DOHH2 (cell line): ENCODE data around the gene GGCT.

Experiments used
- H3F3A ChIP-seq: fragments of 200-600 bp; sonication (generic), shearing (Covaris generic); 2 replicates; pipeline ENCODE4 v1.6.0; 2016; ENCODE audit warnings: antibody characterized with exemption, mild to moderate bottlenecking; ENCODE audit not compliant: control insufficient read depth, insufficient read depth
- H3K27ac ChIP-seq: fragments of 200-600 bp; sonication (generic); 2 replicates; pipeline ENCODE4 v1.5.1; 2014; ENCODE audit warnings: low read depth, mild to moderate bottlenecking, low read length, moderate library complexity
- H3K27me3 ChIP-seq: fragments of 200-600 bp; sonication (generic); 2 replicates; pipeline ENCODE4 v1.6.1; 2014; ENCODE audit warnings: mild to moderate bottlenecking, low read length, mixed read lengths; ENCODE audit not compliant: control insufficient read depth
- H3K36me3 ChIP-seq: fragments of 200-600 bp; sonication (generic); 2 replicates; pipeline ENCODE4 v1.6.1; 2014; ENCODE audit warnings: mild to moderate bottlenecking, low read length, moderate library complexity, mixed read lengths; ENCODE audit not compliant: control insufficient read depth
- H3K4me1 ChIP-seq: fragments of 200-600 bp; sonication (generic); 2 replicates; pipeline ENCODE4 v1.6.1; 2014; ENCODE audit warnings: mild to moderate bottlenecking, low read length, mixed read lengths; ENCODE audit not compliant: control insufficient read depth
- H3K4me2 ChIP-seq: fragments of 200-600 bp; sonication (generic); 2 replicates; pipeline ENCODE4 v1.6.0; 2014; ENCODE audit warnings: mild to moderate bottlenecking, low read length, moderate library complexity
- H3K4me3 ChIP-seq: fragments of 200-600 bp; sonication (generic); 2 replicates; pipeline ENCODE4 v1.5.1; 2014; ENCODE audit warnings: mild to moderate bottlenecking, low read length, mixed read lengths
- H3K79me2 ChIP-seq: fragments of 200-600 bp; sonication (generic); 2 replicates; pipeline ENCODE4 v1.6.1; 2014; ENCODE audit warnings: mild to moderate bottlenecking, low read length, mixed read lengths; ENCODE audit not compliant: control insufficient read depth
- H3K9me2 ChIP-seq: fragments of 200-600 bp; sonication (generic); replicated peaks from 2 replicates; pipeline ENCODE4 v1.6.1; 2014; ENCODE audit warnings: mild to moderate bottlenecking, low read length, mixed read lengths; ENCODE audit not compliant: control insufficient read depth
- H3K9me3 ChIP-seq: fragments of 200-600 bp; sonication (generic); 2 replicates; pipeline ENCODE4 v1.6.1; 2014; ENCODE audit warnings: antibody characterized with exemption, low read length, mixed read lengths; ENCODE audit not compliant: control insufficient read depth, insufficient read depth
- H4K20me1 ChIP-seq: fragments of 200-600 bp; sonication (generic); 2 replicates; pipeline ENCODE4 v1.6.0; 2014; ENCODE audit warnings: low read depth, mild to moderate bottlenecking, antibody characterized with exemption, low read length, moderate library complexity; ENCODE audit not compliant: control insufficient read depth, insufficient read depth
- EZH2phosphoT487 ChIP-seq: fragments of 200-600 bp; sonication (generic); IDR thresholded peaks from 2 replicates; pipeline ENCODE4 v1.6.1; 2017; ENCODE audit warnings: borderline replicate concordance, mild to moderate bottlenecking, antibody characterized with exemption, low read length, moderate library complexity, mixed read lengths
- TF ChIP-seq, protein P1 (sequence below): fragments of 200-600 bp; sonication (generic); IDR thresholded peaks from one replicate; pipeline ENCODE4 v1.5.1; 2014; ENCODE audit warnings: antibody characterized with exemption, mild to moderate bottlenecking, low read depth, low read length; ENCODE audit not compliant: poor library complexity, severe bottlenecking

Gene GGCT

DNA sequence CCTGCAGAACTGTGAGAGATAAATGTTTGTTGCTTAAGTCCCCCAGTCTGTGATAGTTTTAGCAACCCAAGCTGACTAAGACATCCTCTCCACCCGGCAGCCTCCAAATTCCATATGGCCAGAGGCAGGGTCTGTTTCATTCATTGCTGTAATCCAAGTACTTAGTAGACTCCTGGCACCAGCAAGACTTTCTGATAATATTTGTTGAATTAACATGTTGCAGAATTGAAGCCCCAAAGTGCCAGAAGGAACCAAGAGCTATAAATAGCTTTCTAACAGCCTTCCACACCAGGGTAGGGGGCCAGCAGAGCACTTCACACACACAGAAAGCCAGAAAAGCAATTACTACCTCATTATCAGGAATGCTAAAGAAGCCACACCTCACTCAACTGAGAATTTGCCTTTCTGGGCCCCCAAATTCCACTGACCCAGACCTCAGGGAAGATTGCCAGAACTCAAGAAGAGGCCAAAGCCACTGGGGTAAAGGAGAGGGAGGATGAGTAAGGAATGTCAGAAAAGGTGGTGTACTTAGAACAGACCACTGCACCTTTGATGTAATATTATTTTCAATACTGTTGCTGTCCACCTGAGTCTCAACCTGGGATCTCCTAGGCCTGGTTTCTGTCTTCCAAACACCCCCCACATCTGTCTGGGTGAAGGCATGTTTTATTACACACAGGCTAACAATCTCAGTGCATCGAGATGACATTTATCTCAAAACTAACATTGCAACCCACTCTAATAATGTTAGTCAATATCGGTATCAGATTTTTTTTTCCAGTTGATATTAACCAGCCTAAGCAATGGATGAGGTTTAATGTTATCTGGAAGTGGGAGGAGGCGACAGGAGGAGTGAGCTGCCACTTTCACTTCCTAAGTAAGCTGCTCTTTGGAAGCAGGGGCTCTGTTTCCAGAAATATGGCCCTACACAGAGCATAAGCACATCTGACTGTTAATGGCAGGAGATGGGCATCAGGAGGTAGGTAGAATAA, 31.5 kb downstream of the GGCT start:
- Histone ChIP-seq H3K79me2 (no peaks in the 10 kb centered on the region), H3K4me2 (peak overlapping the region; percentile 29), H4K20me1 (no peaks in the 10 kb centered on the region), H3K36me3 (no peaks in the 10 kb centered on the region), H3K27ac (no peak overlapping the region), H3K27me3 (0 out of 2 replicates have a peak, but pooled peaks cover 3% of the 10 kb centered on the region), H3K9me3 (no peaks in the 10 kb centered on the region), H3F3A (no peaks in the 10 kb centered on the region), H3K9me2 (no peaks in the 10 kb centered on the region), H3K4me3 (no peak overlapping the region; the same call in 1 of the 2 replicates), H3K4me1 (peaks cover 67% of the 10 kb centered on the region)
- TF ChIP-seq EZH2phosphoT487: no peak
- TF ChIP-seq, protein P1, sequence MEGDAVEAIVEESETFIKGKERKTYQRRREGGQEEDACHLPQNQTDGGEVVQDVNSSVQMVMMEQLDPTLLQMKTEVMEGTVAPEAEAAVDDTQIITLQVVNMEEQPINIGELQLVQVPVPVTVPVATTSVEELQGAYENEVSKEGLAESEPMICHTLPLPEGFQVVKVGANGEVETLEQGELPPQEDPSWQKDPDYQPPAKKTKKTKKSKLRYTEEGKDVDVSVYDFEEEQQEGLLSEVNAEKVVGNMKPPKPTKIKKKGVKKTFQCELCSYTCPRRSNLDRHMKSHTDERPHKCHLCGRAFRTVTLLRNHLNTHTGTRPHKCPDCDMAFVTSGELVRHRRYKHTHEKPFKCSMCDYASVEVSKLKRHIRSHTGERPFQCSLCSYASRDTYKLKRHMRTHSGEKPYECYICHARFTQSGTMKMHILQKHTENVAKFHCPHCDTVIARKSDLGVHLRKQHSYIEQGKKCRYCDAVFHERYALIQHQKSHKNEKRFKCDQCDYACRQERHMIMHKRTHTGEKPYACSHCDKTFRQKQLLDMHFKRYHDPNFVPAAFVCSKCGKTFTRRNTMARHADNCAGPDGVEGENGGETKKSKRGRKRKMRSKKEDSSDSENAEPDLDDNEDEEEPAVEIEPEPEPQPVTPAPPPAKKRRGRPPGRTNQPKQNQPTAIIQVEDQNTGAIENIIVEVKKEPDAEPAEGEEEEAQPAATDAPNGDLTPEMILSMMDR: no peak

DNA sequence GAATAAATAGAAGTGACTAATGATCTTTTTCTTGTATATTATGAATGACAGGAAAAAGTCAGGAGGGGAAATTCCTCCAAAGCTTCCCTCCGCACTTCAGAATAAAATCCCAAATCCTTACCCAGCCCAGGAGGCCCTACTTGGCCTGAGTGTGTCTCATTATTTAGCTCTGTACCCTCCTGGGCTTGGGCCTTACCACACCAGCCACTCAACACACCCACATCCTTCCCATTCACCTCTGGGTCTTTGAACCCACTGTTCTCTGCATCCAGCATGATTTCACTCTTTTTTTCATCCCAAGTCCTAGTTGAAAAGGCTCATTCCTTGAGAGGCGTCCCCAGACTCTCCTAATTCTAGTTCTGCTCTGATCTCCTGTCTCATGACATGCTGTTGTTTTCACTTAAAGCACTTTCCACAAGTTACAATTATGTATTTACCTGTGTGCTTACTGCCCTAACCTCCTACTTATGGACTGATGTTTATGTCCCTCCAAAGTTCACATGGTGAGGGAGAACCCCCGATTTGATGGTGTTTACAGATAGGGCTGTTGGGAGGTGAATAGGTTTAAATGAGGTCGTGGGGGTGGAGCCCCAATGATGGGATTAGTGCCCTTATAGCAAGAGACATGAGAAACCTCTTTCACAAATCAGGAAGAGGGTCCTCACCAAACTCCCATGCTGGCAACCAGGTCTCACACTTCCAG, 32.4 kb downstream of the GGCT start:
- no peak overlapping the region for H3K4me3 ChIP-seq
- no peaks in the 10 kb centered on the region for H4K20me1 ChIP-seq
- no peaks in the 10 kb centered on the region for H3K36me3 ChIP-seq
- 0 out of 2 replicates have a peak, but pooled peaks cover 3% of the 10 kb centered on the region for H3K27me3 ChIP-seq
- no peak for TF ChIP-seq EZH2phosphoT487
- TF ChIP-seq, protein P1: no peak
- peaks cover 68% of the 10 kb centered on the region for H3K4me1 ChIP-seq
- no peaks in the 10 kb centered on the region for H3K9me3 ChIP-seq
- H3F3A ChIP-seq: no peaks in the 10 kb centered on the region
- no peaks in the 10 kb centered on the region for H3K79me2 ChIP-seq
- no peak overlapping the region for H3K27ac ChIP-seq
- H3K4me2 ChIP-seq: no peak overlapping the region
- H3K9me2 ChIP-seq: no peaks in the 10 kb centered on the region

DNA sequence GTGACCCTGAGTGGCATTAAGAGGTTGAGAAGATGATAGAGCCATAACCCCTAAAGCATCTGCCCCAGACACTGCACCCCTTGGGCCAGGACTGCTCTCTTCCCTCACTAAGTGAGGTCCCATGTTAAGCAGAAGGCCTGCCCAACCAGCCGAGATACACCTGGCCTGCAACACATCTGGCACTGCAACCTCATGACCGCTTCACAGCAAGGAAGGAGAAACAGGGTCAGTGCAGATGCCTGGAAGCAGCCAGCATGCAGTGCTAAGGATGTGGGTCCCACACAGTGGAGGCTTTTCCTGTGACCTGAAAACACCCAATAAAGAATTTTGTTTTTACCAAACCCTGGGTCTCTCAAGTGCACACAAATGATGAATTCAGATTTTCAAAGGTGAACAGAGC, 33.4 kb downstream of the GGCT start:
- Histone ChIP-seq H3K79me2 (no peaks in the 10 kb centered on the region), H3K9me3 (no peaks in the 10 kb centered on the region), H3K4me3 (no peak overlapping the region), H3K36me3 (no peaks in the 10 kb centered on the region), H3F3A (no peaks in the 10 kb centered on the region), H3K4me2 (no peak overlapping the region), H3K9me2 (no peaks in the 10 kb centered on the region), H3K4me1 (peaks cover 63% of the 10 kb centered on the region), H3K27me3 (no peaks in the 10 kb centered on the region), H3K27ac (no peak overlapping the region), H4K20me1 (no peaks in the 10 kb centered on the region)
- TF ChIP-seq EZH2phosphoT487: no peak
- TF ChIP-seq, protein P1: no peak
